HG03103 (cell line): ENCODE measurements around the gene SRGAP2.
"Not testable (repeated sequence)": the region's sequence is repeated elsewhere in the genome, so short reads cannot be mapped to it uniquely, and the experiment has no call there.

Source experiments
- ATAC-seq: cut with Tn5 transposase; IDR thresholded peaks from one replicate; pipeline ENCODE4 v1.9.1; 2021; ENCODE audit warnings: low read depth; ENCODE audit not compliant: unreplicated experiment

SRGAP2 gene

DNA sequence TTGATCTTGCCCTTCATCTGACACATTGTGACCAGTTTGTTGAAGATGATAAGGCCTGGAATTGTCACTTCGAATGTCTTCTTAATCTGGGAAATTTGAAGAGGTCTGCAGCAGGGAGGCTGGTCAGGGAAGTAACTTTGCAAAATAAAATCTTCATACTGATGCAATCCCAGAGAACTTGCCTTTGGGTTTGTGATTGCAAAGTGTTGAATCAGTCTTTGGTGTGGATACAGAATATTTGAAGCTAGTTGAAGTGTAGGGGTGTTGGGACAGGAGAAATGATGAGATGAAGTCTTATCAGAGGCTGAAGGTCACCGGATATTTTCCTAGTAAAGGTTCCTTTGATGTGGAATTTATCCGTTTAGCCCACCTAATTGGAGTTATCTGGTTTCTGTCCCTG is 42.1 kb downstream of the SRGAP2 start:
- ATAC-seq = not testable (repeated sequence)

DNA sequence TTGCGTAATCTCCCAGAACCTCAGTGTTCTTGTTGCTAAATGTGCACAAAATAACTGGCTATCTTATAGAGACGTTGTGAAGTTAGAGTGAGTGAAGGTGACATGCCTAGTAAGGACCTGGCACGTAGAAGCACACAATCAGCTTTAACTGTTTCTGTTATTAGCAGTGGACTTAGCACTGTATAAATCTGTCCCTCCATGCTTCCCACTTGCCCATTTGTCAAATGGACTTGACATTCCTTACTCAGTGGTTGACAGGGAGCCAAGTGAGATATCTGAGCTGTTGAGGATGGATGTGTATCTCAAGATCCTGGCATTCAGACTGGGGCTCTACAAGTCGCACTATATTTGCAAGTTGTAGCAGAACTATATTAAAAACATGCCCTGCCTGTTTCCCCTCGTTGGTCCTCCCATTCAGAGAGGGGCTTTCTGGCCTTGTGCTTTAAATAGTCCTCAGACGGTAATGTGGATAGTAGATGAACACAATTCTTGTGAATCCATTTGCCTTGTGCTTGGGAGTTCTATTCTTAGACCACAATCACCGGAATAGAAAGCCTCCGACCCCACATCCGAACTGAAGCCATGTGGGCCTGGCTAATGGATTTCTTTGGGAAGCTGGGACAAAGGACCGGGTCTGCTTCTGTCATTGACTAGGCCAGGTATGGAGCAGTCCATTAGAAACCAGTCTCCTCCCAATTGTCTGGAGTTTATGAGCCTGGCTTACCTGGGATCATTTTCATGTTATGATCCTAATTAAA is 43.0 kb downstream of the SRGAP2 start:
- ATAC-seq = not testable (repeated sequence)

DNA sequence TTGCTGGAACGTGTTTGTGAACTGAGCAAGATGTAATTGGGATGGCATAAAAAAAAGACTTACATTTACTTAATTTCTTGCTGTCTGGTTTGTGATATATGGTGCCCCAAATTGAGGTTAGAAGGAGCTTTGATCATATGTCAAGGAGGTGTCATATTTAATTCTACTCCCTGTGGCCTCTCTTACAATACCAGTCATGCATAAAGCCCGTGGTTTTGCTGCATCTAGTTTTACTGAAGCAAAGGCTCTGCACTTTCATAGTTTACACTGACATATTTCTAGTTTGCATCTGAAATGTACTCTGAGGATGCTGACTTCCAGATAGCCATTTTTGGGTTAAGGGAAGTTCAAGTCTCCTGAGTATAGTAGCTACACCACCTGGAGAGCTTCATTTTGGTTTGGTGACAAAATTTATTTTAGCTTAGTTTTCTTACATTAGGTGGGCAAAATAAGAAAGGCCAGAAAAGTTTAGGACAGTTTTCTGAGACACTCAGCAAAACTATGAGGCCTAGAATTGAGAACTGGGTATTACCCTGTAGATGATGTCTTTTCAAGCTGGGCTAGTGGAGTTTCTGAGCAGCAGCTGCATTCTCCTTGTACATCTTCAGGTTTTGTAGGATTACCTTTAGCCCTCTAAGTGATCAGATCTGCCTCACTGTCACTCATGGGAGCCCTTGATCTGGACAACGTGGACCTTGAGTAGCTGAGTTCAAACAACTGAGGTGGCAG is 47.8 kb downstream of the SRGAP2 start:
- ATAC-seq = not testable (repeated sequence)

DNA sequence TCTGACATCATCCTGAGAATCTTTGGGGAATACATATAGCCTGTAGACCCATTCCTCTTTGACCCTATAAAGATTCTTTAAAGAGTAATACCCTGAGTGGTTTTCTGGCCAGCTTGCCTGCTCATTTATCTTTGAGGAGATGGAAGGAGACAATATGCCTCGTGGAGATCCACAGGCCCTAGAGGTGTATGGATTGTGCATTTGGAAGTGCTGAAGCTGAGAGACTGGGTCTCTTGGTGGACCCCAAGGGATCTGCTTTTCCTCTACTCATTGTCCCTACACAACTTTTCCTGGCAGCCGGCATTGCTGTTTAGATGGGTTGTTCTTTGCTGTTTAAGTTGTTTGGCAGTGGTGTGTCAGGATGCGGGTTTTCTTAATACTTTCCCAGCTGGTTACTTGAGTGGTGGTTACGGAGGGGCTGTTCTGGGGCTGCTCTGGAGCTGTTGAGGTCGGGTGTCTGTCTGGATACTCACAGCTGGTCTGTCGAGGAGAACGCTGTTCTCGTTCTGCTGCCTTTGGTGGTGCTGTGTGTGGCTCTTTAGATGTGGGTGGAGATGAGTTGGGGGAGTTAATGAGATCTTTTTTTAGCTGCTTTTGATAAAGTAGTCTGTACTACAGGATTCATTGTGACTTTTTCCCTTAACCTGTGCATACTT is 49.5 kb downstream of the SRGAP2 start:
- not testable (repeated sequence) for ATAC-seq
